Upper lobe of left lung (tissue), 6 donors: ENCODE results near the gene PCYT2. TPM values are rescaled to one million over a fixed set of nuclear protein-coding genes. Genes with fewer than 3 reads are reported as not detected.

Experiments used
- ATAC-seq, 2 donors: fragments of 200-7000 bp; cut with Tn5 transposase; one replicate each; pipeline ENCODE4 v1.9.1; 2022; ENCODE audit warnings: mild to moderate bottlenecking in 2 of 2, moderate library complexity in 2 of 2; ENCODE audit not compliant: low FRiP score in 2 of 2
- DNase-seq, 2 donors: peaks; one replicate each; pipeline ENCODE4 v3.0.0-alpha.2; 2019 to 2020
- H3K27ac ChIP-seq, 4 donors: fragments of 200-600 bp; sonication (generic); one replicate each; pipeline ENCODE4 v1.5.1; 2016 to 2019
- H3K27me3 ChIP-seq, 4 donors: fragments of 200-600 bp; sonication (generic); one replicate each; pipeline ENCODE4 v1.5.1; 2017 to 2019
- H3K36me3 ChIP-seq, 4 donors: fragments of 200-600 bp; sonication (generic); one replicate each; pipeline ENCODE4 v1.5.1; 2016 to 2019
- H3K4me1 ChIP-seq, 4 donors: fragments of 200-600 bp; sonication (generic); one replicate each; pipeline ENCODE4 v1.5.1; 2018 to 2019
- H3K4me3 ChIP-seq, 4 donors: fragments of 200-600 bp; sonication (generic); one replicate each; pipeline ENCODE4 v1.5.1; 2017 to 2019; ENCODE audit warnings: mild to moderate bottlenecking in 2 of 4, moderate library complexity in 1 of 4
- H3K9me3 ChIP-seq, 4 donors: fragments of 200-600 bp; sonication (generic); one replicate each; pipeline ENCODE4 v1.5.1; 2018 to 2019
- EP300 ChIP-seq, 4 donors: sonication (generic); formaldehyde crosslinking; IDR thresholded peaks; one replicate each; pipeline ENCODE4 v1.5.1; 2017; ENCODE audit warnings: antibody characterized with exemption in 4 of 4, control low read depth in 2 of 4
- POLR2A ChIP-seq, 4 donors: fragments of 450-650 bp; IDR thresholded peaks; one replicate each; pipeline ENCODE4 v1.5.1; 2016 to 2017; ENCODE audit warnings: antibody characterized with exemption in 4 of 4, mild to moderate bottlenecking in 2 of 4
- POLR2AphosphoS5 ChIP-seq, 2 donors: sonication (generic); formaldehyde crosslinking; IDR thresholded peaks; one replicate each; pipeline ENCODE4 v1.5.1; 2017; ENCODE audit warnings: antibody characterized with exemption in 2 of 2
- WGBS, 2 donors: methylation state at CpG; one replicate each; pipeline ENCODE4 v1.1.5; 2017 to 2018; 5-methylcytosine and 5-hydroxymethylcytosine counted together
- total RNA-seq, 6 donors: library from RNA; depleted of rRNA in 4 of 6; stranded (reverse); fragments of >200 nt in 4 of 6; gene quantifications; one replicate each; pipeline versions ENCODE4 v1.1.0 to v1.2.1, GENCODE V29; 2016 to 2021
- TF ChIP-seq, protein P1 (sequence below), 6 experiments: fragments of 450-650 bp in 4 of 6; fragments of 200-600 bp in 2 of 6; sonication (generic) in 2 of 6; IDR thresholded peaks; one replicate each; pipeline ENCODE4 v1.5.1; 2016 to 2019; ENCODE audit warnings: antibody characterized with exemption in 6 of 6
- donor health status: DM: no; HTN: no; CAD: no; lungs with moderate emphysema.
- donor health status: DM: no; HTN: yes; CAD: no; lungs with severe emphysema.

Gene PCYT2
- total RNA-seq, 6 donors from 2014 or later, result 29.1 to 63.1 (median 52.2) TPM

DNA sequence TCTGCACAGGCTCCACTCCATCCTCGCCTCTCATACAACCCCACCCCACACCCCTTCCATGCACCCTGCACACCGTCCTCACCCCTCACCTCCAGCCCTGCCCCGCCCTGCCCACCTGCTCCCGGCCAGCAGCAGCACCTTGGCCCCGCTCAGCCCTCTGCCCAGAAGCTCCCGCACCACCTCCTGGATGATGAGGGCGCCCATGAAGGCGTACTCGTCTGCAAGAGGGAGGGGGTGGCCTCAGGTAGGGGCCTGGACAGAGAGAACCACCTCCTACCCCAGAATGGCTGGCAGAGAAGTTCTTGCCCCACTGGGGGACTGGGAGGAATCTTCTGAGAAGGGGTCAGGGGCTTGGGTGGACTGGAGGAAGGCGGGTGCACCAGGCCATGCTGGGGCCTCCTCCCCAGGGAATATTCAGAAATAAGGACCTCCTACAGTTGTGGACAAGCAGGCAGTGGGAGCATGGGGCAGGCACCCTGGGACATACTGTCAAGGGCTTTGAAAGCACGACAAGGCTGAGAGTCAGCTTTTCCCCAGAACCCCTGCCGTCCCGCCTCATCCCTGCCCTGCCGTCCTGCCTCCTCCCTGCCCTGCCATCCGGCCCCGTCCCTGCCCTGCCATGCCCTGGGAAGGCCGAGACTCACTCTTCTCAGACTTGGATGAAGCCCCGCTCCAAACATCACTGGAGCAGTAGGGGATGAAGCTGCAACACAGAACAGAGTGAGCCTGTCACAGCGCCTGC is 46.7 kb upstream of the PCYT2 start:
- no peaks in the 10 kb centered on the region for H3K36me3 ChIP-seq
- peak in 1 of 2 donors; percentile 64 for DNase-seq
- peaks cover 14 to 33% (median 21%) of the 10 kb centered on the region in 4 donors for H3K4me1 ChIP-seq
- whole genome bisulfite sequencing, 2 donors, result 86 to 91% methylated on average over 17 to 19 of the region's 19 CpGs
- TF ChIP-seq POLR2A (IDR thresholded peaks at IDR 0.05), result no peak
- no peak for TF ChIP-seq POLR2AphosphoS5 (IDR thresholded peaks at IDR 0.05)
- TF ChIP-seq EP300 (IDR thresholded peaks at IDR 0.05), result no peak
- TF ChIP-seq, protein P1, sequence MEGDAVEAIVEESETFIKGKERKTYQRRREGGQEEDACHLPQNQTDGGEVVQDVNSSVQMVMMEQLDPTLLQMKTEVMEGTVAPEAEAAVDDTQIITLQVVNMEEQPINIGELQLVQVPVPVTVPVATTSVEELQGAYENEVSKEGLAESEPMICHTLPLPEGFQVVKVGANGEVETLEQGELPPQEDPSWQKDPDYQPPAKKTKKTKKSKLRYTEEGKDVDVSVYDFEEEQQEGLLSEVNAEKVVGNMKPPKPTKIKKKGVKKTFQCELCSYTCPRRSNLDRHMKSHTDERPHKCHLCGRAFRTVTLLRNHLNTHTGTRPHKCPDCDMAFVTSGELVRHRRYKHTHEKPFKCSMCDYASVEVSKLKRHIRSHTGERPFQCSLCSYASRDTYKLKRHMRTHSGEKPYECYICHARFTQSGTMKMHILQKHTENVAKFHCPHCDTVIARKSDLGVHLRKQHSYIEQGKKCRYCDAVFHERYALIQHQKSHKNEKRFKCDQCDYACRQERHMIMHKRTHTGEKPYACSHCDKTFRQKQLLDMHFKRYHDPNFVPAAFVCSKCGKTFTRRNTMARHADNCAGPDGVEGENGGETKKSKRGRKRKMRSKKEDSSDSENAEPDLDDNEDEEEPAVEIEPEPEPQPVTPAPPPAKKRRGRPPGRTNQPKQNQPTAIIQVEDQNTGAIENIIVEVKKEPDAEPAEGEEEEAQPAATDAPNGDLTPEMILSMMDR (IDR thresholded peaks at IDR 0.05), result no peak
- H3K9me3 ChIP-seq, result no peaks in the 10 kb centered on the region
- ATAC-seq, result no peak
- H3K27me3 ChIP-seq, result peaks cover 1 to 40% (median 17%) of the 10 kb centered on the region in 4 donors
- H3K27ac ChIP-seq, result no peak overlapping the region
- H3K4me3 ChIP-seq, result no peak overlapping the region

DNA sequence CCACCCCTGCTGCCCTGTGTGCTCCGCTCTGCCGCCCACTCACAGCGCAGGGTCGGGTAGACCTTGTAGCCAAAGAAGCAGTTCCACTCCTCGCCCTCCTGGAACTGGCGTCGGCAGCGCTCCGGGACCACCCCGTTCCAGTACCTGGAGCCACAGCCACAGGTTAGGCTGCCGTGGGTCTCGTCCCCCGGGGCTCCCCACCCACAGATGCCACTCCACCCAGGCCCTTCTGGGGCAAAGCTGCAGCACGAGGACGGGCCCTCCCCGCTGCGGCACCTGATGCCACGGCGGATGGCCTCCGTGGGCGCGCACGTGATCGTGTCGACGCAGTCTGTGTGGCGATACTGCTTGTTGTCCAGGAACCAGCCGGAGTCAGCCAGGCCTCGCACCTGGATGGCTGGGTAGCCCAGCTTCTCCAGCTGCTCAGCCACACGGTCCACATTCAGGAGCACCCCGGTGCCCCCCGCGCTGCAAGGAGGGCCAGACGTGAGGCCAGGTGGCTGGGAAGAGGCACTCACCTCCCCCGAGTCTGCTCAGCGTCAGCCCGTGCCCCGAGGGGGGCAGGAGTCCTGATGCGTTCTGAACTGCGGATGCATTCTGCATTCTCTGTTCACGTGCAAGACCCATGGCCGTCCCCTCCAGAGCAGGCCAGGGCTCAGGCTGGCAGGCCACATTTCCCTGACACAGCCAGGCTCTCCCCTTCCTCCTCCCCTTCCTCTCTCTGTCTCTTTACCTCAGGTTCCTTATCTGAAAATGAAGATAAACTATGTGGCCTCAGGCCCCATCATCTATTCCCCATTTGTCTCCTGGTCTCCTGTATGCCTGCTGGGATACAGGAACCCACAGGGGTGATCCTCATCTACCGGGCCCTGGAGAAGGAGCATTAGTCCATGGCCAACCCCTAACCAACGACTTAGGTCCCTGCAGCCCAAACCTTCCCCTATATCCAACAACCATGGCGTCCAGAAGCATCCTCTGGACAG is 45.7 kb upstream of the PCYT2 start:
- Histone ChIP-seq H3K4me1 (peaks cover 14 to 30% (median 21%) of the 10 kb centered on the region in 4 donors), H3K27me3 (peaks cover 0 to 30% (median 16%) of the 10 kb centered on the region in 4 donors), H3K36me3 (no peaks in the 10 kb centered on the region), H3K9me3 (no peaks in the 10 kb centered on the region), H3K27ac (no peak overlapping the region), H3K4me3 (no peak overlapping the region)
- ATAC-seq (no peak), DNase-seq (peak in 1 of 2 donors; percentile 81)
- 74 to 90% methylated on average over 11 to 38 of the region's 45 CpGs for whole genome bisulfite sequencing, 2 donors
- no peak for TF ChIP-seq POLR2A (IDR thresholded peaks at IDR 0.05)
- TF ChIP-seq, protein P1 (IDR thresholded peaks at IDR 0.05), result no peak
- TF ChIP-seq EP300 (IDR thresholded peaks at IDR 0.05), result no peak
- TF ChIP-seq POLR2AphosphoS5 (IDR thresholded peaks at IDR 0.05), result no peak

DNA sequence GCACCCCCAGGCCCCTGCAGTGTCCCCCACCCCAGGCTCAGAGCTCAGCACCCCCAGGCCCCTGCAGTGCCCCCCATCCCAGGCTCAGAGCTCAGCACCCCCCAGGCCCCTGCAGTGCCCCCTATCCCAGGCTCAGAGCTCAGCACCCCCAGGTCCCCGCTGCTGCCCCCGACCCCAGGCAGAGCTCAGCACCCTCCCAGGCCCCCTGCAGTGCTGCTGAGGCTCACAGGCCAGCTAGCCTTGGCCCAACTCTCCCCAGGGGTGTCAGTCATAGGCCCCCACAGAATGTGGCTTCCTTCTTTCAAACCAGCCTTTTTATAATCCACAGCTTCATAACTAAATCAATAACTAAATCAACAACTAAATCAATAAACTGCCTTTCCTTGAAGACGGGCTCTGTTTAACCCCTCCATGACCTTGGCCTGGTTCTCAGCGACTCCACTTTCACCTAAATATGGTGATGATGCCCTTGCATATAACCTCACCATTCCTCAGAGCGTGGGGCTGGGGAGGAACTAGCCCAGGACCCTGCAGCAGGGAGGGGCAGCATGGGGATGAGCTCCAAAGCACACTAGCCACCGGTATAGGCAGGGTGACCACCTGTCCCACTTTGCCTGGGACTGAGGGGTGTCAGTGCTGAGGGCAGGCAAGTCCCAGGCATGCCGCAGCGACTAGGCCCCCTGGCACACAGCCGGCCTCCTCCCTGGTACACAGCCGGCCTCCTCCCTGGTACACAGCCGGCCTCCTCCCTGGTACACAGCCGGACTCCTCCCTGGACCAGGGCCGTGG is 44.8 kb upstream of the PCYT2 start:
- TF ChIP-seq POLR2AphosphoS5 (IDR thresholded peaks at IDR 0.05) (no peak), POLR2A (IDR thresholded peaks at IDR 0.05) (no peak), EP300 (IDR thresholded peaks at IDR 0.05) (no peak)
- TF ChIP-seq, protein P1 (IDR thresholded peaks at IDR 0.05), result no peak
- DNase-seq (peak in 1 of 2 donors; percentile 25), ATAC-seq (peak in 1 of 2 donors; percentile 28)
- no peaks in the 10 kb centered on the region for H3K36me3 ChIP-seq
- H3K27me3 ChIP-seq, result peaks cover 0 to 22% (median 12%) of the 10 kb centered on the region in 4 donors
- no peak overlapping the region for H3K4me3 ChIP-seq
- H3K4me1 ChIP-seq, result peaks cover 14 to 20% (median 16%) of the 10 kb centered on the region in 4 donors
- H3K27ac ChIP-seq, result no peak overlapping the region
- 80 to 81% methylated on average over 3 to 11 of the region's 13 CpGs for WGBS, 2 donors
- H3K9me3 ChIP-seq, result no peaks in the 10 kb centered on the region

DNA sequence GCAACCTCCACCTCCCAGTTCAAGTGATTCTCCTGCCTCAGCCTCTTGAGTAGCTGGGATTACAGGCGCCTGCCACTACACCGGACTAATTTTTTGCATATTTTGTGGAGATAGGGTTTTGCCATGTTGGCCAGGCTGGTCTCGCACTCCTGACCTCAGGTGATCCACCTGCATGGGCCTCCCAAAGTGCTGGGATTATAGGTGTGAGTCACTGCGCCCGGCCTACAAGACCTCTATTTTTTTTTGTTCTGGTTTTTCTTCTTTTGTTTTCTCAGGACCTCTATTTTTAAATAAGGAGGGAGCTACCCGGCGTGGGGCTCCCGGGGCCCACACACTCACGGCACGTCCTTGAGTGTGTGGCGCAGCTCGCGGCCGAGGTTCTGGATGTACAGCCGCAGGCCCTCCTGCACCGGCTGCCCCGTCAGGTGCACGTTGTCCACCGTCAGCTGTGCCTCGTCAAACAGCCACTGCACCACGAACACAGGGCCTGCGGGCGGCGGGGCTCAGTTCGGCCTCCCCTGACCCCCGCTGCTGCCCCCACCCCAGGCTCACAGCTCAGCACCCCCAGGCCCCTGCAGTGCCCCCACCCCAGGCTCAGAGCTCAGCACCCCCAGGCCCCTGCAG is 44.0 kb upstream of the PCYT2 start:
- Histone ChIP-seq H3K27me3 (peaks cover 0 to 14% (median 7%) of the 10 kb centered on the region in 4 donors), H3K27ac (no peak overlapping the region), H3K4me1 (peaks cover 9 to 13% (median 10%) of the 10 kb centered on the region in 4 donors), H3K9me3 (no peaks in the 10 kb centered on the region), H3K36me3 (no peaks in the 10 kb centered on the region), H3K4me3 (no peak overlapping the region)
- WGBS, 2 donors, result 89 to 91% methylated on average over 21 to 26 of the region's 26 CpGs
- DNase-seq (peak in 1 of 2 donors; percentile 69), ATAC-seq (no peak)
- TF ChIP-seq EP300 (IDR thresholded peaks at IDR 0.05) (no peak), POLR2A (IDR thresholded peaks at IDR 0.05) (no peak), POLR2AphosphoS5 (IDR thresholded peaks at IDR 0.05) (no peak)
- TF ChIP-seq, protein P1 (IDR thresholded peaks at IDR 0.05), result no peak
